RWPE2 (cell line): ENCODE measurements around the gene SNAPC1.

Experiments used
- ATAC-seq: fragments of 200-7000 bp; cut with Tn5 transposase; 3 replicates; pipeline ENCODE4 v1.9.1; 2021; ENCODE audit warnings: low read depth
- DNase-seq: peaks from one replicate; pipeline ENCODE4 v3.0.0-alpha.2; 2020; ENCODE audit warnings: low spot score
- H3K27ac ChIP-seq: fragments of 450-650 bp; 2 replicates; pipeline ENCODE4 v1.5.1; 2017; ENCODE audit warnings: mild to moderate bottlenecking; ENCODE audit not compliant: poor library complexity, severe bottlenecking
- H3K27me3 ChIP-seq: fragments of 250-450 bp; sonication (Bioruptor Pico); 2 replicates; pipeline ENCODE4 v1.5.1; 2021; ENCODE audit warnings: mild to moderate bottlenecking, moderate library complexity; ENCODE audit not compliant: insufficient read depth, poor library complexity, severe bottlenecking
- H3K36me3 ChIP-seq: fragments of 250-450 bp; sonication (Bioruptor Pico); 2 replicates; pipeline ENCODE4 v1.5.1; 2020; ENCODE audit warnings: low read depth, mild to moderate bottlenecking, moderate library complexity
- H3K4me1 ChIP-seq: fragments of 250-450 bp; sonication (Bioruptor Pico); 2 replicates; pipeline ENCODE4 v1.5.1; 2021; ENCODE audit warnings: mild to moderate bottlenecking, moderate library complexity; ENCODE audit not compliant: insufficient read depth, poor library complexity, severe bottlenecking
- H3K4me3 ChIP-seq: fragments of 250-450 bp; sonication (Bioruptor Pico); 2 replicates; pipeline ENCODE4 v1.5.1; 2021; ENCODE audit warnings: mild to moderate bottlenecking, moderate library complexity; ENCODE audit not compliant: severe bottlenecking
- H3K9me3 ChIP-seq: fragments of 250-450 bp; sonication (Bioruptor Pico); 2 replicates; pipeline ENCODE4 v1.5.1; 2021; ENCODE audit warnings: mild to moderate bottlenecking, moderate library complexity; ENCODE audit not compliant: severe bottlenecking
- TF ChIP-seq, protein P1 (sequence below): fragments of 450-650 bp; IDR thresholded peaks from one replicate; pipeline ENCODE4 v1.5.1; 2017; ENCODE audit warnings: mild to moderate bottlenecking, moderate library complexity; ENCODE audit not compliant: poor library complexity, severe bottlenecking

The SNAPC1 gene

GRCh38 chr14:61841145-61841544, 78.9 kb downstream of the SNAPC1 start:
- H3K4me1 ChIP-seq = peaks cover 7% of the 10 kb centered on the region
- H3K27me3 ChIP-seq = no peaks in the 10 kb centered on the region
- no peaks in the 10 kb centered on the region for H3K36me3 ChIP-seq
- TF ChIP-seq, protein P1, sequence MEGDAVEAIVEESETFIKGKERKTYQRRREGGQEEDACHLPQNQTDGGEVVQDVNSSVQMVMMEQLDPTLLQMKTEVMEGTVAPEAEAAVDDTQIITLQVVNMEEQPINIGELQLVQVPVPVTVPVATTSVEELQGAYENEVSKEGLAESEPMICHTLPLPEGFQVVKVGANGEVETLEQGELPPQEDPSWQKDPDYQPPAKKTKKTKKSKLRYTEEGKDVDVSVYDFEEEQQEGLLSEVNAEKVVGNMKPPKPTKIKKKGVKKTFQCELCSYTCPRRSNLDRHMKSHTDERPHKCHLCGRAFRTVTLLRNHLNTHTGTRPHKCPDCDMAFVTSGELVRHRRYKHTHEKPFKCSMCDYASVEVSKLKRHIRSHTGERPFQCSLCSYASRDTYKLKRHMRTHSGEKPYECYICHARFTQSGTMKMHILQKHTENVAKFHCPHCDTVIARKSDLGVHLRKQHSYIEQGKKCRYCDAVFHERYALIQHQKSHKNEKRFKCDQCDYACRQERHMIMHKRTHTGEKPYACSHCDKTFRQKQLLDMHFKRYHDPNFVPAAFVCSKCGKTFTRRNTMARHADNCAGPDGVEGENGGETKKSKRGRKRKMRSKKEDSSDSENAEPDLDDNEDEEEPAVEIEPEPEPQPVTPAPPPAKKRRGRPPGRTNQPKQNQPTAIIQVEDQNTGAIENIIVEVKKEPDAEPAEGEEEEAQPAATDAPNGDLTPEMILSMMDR = no peak
- H3K27ac ChIP-seq = no peak overlapping the region
- H3K4me3 ChIP-seq = no peak overlapping the region
- DNase-seq (no peak), ATAC-seq (no peak)
- no peaks in the 10 kb centered on the region for H3K9me3 ChIP-seq
